ENCODE measurements around the gene VWA7.

The VWA7 gene

DNA sequence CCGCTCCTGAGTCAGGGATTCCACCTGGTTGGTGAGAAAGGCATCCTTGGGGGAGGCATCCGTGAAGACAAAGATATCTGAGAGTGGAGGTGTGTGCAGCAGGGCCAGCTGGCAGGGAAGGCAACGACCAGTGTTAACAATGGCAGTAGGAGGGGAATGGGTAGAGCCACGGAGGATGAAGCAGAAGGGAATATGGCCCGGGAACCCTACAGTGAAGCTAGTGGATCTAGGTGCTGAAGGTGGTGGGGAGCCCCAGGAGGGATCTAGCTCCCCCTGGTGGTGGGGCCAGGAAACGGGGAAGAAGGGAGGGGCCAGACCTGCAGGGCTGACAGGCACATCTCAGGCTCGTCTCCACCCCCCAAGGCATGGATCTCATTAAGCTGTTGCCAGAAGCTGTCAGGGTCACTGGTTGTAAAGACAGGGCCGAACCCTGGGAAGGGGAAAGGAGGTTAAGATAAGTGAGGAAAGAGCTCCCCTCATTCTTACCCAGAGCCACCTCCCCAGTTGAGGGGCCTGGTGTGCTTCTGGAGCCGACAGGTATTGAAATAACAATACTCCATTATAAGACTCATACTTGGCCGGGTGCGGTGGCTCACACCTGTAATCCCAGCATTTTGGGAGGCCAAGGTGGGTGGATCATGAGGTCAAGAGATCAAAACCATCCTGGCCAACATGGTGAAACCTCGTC is 7.3 kb downstream of the VWA7 start:
- Histone ChIP-seq H3K27me3 (ENCODE audit: control insufficient read depth, insufficient read depth, low read length) (no peaks in the 10 kb centered on the region), H3K27ac (no peak overlapping the region), H3K36me3 (ENCODE audit: control insufficient read depth, insufficient read depth, low read length) (no peaks in the 10 kb centered on the region), H2AFZ (no peak overlapping the region), H3K4me3 (ENCODE audit: low read depth, low read length) (no peak overlapping the region), H3K9me3 (ENCODE audit: control insufficient read depth, low read length) (no peaks in the 10 kb centered on the region), H3K4me2 (ENCODE audit: low read length) (no peak overlapping the region), H3K79me2 (peaks cover 2% of the 10 kb centered on the region), H3K9ac (no peak overlapping the region), H3K4me1 (no peaks in the 10 kb centered on the region)
- TF ChIP-seq, protein P1, sequence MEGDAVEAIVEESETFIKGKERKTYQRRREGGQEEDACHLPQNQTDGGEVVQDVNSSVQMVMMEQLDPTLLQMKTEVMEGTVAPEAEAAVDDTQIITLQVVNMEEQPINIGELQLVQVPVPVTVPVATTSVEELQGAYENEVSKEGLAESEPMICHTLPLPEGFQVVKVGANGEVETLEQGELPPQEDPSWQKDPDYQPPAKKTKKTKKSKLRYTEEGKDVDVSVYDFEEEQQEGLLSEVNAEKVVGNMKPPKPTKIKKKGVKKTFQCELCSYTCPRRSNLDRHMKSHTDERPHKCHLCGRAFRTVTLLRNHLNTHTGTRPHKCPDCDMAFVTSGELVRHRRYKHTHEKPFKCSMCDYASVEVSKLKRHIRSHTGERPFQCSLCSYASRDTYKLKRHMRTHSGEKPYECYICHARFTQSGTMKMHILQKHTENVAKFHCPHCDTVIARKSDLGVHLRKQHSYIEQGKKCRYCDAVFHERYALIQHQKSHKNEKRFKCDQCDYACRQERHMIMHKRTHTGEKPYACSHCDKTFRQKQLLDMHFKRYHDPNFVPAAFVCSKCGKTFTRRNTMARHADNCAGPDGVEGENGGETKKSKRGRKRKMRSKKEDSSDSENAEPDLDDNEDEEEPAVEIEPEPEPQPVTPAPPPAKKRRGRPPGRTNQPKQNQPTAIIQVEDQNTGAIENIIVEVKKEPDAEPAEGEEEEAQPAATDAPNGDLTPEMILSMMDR (IDR thresholded peaks at IDR 0.05), result peak; percentile 92

DNA sequence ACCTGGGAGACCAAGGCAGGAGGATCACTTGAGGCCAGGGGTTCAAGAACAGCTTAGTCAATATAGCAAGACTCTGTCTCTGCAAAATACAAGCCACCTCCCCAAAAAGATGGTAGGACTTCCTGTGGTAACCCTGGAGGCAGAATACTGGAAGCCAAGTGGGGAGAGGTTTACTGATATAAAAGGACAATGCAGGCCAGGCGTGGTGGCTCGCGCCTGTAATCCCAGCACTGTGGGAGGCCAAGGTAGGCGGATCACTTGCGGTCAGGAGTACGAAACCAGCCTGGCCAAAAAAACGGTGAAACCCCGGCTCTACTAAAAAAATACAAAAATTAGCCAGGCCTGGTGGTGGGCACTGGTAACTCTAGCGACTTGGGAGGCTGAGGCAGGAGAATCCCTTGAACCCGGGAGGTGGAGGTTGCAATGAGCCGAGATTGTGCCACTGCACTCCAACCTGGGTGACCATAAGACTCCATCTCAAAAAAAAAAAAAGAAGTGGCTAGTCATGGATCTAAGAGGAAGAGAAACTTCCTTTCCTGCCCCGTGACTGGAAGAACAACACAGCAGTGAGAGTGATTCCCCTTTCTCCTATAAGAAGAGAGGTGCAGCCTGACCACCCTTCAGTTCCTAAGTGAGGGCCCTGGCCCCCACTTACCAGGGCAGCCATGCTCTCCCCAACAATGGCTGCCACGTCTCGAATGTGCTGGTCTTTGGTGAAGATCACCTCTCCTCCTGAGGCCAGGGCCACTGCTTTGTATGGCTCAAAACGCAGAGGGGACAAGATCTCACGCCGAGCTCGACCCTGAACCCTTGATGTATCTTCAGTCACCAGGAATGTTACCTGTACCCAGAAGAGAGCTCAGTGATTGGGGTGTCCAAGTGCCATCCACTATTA is 8.5 kb downstream of the VWA7 start:
- Histone ChIP-seq H3K4me3 (ENCODE audit: low read depth, low read length) (no peak overlapping the region), H3K9me3 (ENCODE audit: control insufficient read depth, low read length) (no peaks in the 10 kb centered on the region), H3K27ac (no peak overlapping the region), H3K27me3 (ENCODE audit: control insufficient read depth, insufficient read depth, low read length) (no peaks in the 10 kb centered on the region), H2AFZ (no peak overlapping the region), H3K4me1 (no peaks in the 10 kb centered on the region), H3K36me3 (ENCODE audit: control insufficient read depth, insufficient read depth, low read length) (no peaks in the 10 kb centered on the region), H3K9ac (no peak overlapping the region), H3K79me2 (peaks cover 2% of the 10 kb centered on the region), H3K4me2 (ENCODE audit: low read length) (no peak overlapping the region)
- TF ChIP-seq, protein P1 (IDR thresholded peaks at IDR 0.05), result no peak

DNA sequence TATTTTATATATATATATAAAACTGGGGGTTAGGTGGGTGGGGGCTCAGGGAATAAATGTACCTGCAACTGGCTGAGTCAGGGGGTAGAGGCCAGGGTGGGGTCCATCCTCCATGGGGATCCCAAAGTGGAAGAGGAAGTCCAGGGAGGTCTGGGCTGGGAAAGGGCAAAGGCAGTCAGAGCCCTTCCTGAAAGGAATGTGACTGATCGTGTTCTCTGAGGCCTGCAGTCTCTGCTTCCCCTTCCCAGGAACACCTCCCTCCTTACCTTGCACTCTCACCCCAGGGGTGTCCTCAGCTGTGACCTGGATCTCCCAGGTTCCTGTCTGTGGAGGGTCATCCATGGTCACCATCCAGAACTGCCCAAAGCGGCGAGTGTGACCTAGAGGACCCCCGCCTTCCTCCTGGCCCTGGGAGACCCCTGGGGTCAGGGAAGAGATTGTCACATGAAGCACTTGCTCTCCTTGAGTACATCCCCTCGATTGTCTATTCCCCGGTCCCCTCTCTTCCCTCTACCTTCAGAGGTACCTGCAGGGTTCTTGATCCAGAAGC is 10.0 kb downstream of the VWA7 start:
- H3K4me2 ChIP-seq (ENCODE audit: low read length), result no peak overlapping the region
- no peak overlapping the region for H3K27ac ChIP-seq
- TF ChIP-seq, protein P1 (IDR thresholded peaks at IDR 0.05), result no peak
- no peaks in the 10 kb centered on the region for H3K9me3 ChIP-seq (ENCODE audit: control insufficient read depth, low read length)
- H2AFZ ChIP-seq, result no peak overlapping the region
- H3K4me3 ChIP-seq (ENCODE audit: low read depth, low read length), result no peak overlapping the region
- H3K9ac ChIP-seq, result no peak overlapping the region
- H3K4me1 ChIP-seq, result no peaks in the 10 kb centered on the region
- H3K36me3 ChIP-seq (ENCODE audit: control insufficient read depth, insufficient read depth, low read length), result no peaks in the 10 kb centered on the region
- H3K79me2 ChIP-seq, result no peaks in the 10 kb centered on the region
- no peaks in the 10 kb centered on the region for H3K27me3 ChIP-seq (ENCODE audit: control insufficient read depth, insufficient read depth, low read length)

DNA sequence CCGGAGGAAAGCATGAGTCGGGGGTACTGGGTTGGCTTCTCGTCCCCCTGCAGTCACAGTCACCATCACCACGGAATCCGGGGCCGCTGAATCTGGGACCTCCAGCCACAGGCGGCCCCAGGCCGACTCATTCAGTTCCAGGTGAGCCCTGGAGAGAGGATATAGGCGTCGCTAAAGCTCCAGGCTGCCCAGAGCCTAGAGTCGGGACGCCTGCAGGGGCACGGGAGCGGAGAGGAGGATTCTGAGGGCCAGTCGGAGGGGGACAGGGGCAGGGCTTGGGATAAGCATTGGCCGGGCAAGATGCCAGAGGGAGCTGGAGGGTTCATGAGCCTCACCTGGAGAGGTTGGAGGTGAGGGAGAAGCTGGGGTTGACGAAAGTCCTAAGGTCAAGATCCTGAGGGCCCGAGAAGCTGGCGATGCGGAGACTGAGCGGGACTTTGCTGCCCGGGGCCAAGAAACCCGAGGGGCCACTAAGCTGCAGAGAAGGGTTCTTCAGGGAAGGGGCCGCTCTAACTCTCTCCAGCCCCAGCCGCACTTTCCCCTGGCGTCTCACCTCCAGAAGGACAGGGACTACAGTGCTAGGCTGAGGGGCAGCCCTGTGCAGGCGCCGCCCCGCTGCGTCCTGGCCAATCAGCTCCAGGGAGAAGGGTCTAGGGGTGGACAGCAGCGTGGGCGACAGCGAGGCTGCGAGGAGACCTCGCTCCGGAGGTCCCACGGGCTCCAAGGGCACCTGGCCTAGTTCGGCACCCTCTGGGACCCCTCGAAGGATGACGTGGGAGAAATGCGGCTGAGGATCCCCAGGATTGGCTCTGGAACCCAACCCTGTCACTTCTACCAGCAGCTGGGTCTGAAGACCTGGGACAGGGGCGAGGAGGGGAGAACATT is 11.0 kb downstream of the VWA7 start:
- Histone ChIP-seq H3K27me3 (ENCODE audit: control insufficient read depth, insufficient read depth, low read length) (no peaks in the 10 kb centered on the region), H3K4me2 (ENCODE audit: low read length) (no peak overlapping the region), H3K4me3 (ENCODE audit: low read depth, low read length) (no peak overlapping the region), H3K4me1 (no peaks in the 10 kb centered on the region), H2AFZ (no peak overlapping the region), H3K9ac (no peak overlapping the region), H3K9me3 (ENCODE audit: control insufficient read depth, low read length) (no peaks in the 10 kb centered on the region), H3K36me3 (ENCODE audit: control insufficient read depth, insufficient read depth, low read length) (no peaks in the 10 kb centered on the region), H3K79me2 (no peaks in the 10 kb centered on the region), H3K27ac (no peak overlapping the region)
- TF ChIP-seq, protein P1 (IDR thresholded peaks at IDR 0.05), result no peak
